ENCODE data around the gene IMP3. TPM values are rescaled to one million over a fixed set of nuclear protein-coding genes. Genes with fewer than 3 reads are reported as not detected.

IMP3 gene
- total RNA-seq, 1 experiment from 2014 or later = 79.9 TPM

DNA sequence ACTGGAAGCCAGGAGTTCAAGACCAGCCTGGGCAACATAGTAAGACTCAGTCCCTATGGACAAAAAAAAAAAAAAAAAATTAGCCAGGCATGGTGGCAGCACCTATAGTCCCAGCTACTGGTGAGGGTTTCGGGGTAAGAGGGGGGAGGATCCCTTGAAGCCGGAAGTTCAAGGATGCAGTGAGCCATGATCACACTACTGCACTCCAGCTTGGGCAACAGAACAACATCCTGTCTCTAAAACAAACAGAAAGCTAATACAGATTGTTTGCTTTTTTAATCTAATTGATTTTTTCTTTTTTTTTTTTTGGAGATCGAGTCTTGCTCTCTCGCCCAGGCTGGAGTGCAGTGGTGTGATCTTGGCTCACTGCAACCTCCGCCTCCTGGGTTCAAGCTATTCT is 1.6 kb upstream of the IMP3 start:
- intact Hi-C loops (cut with micrococcal nuclease) = loop anchor here (2.0 kb wide), 2 partner anchors 17 to 133 kb away; partner anchors contain the start of gene SNUPN
- TF ChIP-seq ZFX (IDR thresholded peaks at IDR 0.05) = no peak
- no peak for TF ChIP-seq CEBPB (IDR thresholded peaks at IDR 0.05; ENCODE audit: low read depth)
- TF ChIP-seq, protein P1, sequence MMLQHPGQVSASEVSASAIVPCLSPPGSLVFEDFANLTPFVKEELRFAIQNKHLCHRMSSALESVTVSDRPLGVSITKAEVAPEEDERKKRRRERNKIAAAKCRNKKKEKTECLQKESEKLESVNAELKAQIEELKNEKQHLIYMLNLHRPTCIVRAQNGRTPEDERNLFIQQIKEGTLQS (IDR thresholded peaks at IDR 0.05) = no peak
- no peak for TF ChIP-seq EZH2 (IDR thresholded peaks at IDR 0.05)
- TF ChIP-seq, protein P2, sequence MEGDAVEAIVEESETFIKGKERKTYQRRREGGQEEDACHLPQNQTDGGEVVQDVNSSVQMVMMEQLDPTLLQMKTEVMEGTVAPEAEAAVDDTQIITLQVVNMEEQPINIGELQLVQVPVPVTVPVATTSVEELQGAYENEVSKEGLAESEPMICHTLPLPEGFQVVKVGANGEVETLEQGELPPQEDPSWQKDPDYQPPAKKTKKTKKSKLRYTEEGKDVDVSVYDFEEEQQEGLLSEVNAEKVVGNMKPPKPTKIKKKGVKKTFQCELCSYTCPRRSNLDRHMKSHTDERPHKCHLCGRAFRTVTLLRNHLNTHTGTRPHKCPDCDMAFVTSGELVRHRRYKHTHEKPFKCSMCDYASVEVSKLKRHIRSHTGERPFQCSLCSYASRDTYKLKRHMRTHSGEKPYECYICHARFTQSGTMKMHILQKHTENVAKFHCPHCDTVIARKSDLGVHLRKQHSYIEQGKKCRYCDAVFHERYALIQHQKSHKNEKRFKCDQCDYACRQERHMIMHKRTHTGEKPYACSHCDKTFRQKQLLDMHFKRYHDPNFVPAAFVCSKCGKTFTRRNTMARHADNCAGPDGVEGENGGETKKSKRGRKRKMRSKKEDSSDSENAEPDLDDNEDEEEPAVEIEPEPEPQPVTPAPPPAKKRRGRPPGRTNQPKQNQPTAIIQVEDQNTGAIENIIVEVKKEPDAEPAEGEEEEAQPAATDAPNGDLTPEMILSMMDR (IDR thresholded peaks at IDR 0.05 in 2 of 3, conservative IDR thresholded peaks at IDR 0.05 in 1 of 3; ENCODE audit: borderline replicate concordance in 1 of 3, insufficient read depth in 1 of 3, low read depth in 2 of 3, low read length in 2 of 3) = no peak
- TF ChIP-seq, protein P3, sequence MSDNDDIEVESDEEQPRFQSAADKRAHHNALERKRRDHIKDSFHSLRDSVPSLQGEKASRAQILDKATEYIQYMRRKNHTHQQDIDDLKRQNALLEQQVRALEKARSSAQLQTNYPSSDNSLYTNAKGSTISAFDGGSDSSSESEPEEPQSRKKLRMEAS (IDR thresholded peaks at IDR 0.05) = no peak
- no peak for TF ChIP-seq ELF1 (IDR thresholded peaks at IDR 0.05; ENCODE audit: borderline replicate concordance, low read depth)
- TF ChIP-seq CBX3 (IDR thresholded peaks at IDR 0.05; ENCODE audit: low read depth) = no peak
- TF ChIP-seq, protein P4, sequence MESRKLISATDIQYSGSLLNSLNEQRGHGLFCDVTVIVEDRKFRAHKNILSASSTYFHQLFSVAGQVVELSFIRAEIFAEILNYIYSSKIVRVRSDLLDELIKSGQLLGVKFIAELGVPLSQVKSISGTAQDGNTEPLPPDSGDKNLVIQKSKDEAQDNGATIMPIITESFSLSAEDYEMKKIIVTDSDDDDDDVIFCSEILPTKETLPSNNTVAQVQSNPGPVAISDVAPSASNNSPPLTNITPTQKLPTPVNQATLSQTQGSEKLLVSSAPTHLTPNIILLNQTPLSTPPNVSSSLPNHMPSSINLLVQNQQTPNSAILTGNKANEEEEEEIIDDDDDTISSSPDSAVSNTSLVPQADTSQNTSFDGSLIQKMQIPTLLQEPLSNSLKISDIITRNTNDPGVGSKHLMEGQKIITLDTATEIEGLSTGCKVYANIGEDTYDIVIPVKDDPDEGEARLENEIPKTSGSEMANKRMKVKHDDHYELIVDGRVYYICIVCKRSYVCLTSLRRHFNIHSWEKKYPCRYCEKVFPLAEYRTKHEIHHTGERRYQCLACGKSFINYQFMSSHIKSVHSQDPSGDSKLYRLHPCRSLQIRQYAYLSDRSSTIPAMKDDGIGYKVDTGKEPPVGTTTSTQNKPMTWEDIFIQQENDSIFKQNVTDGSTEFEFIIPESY (IDR thresholded peaks at IDR 0.05; ENCODE audit: extremely low read depth, insufficient replicate concordance, low read length) = no peak
- TF ChIP-seq FOSL1 (IDR thresholded peaks at IDR 0.05; ENCODE audit: low read depth) = no peak
- peak overlapping the region; percentile 98; the same call in 1 of the 2 replicates for H3K4me2 ChIP-seq (ENCODE audit: low read length)
- H3K4me1 ChIP-seq (ENCODE audit: control insufficient read depth in 1 of 2, insufficient read depth in 2 of 2, low read length in 2 of 2) = peaks cover 16 to 47% of the 10 kb centered on the region in 2 experiments
- no peaks in the 10 kb centered on the region for H3K27me3 ChIP-seq (ENCODE audit: insufficient read depth, low read length)
- ATAC-seq (no peak), DNase-seq (ENCODE audit: low read depth, low spot score) (no peak)
- H3K36me3 ChIP-seq (ENCODE audit: control insufficient read depth in 1 of 2, insufficient read depth in 2 of 2, low read length in 2 of 2) = 0 out of 4 replicates have a peak, but pooled peaks cover 0 to 5% of the 10 kb centered on the region in 2 experiments
- ChIA-PET CTCF (interaction anchor here (1.8 to 2.2 kb wide), 3 partner anchors 26 to 274 kb away, joined by 4 to 21 read pairs (median 7); partner anchors contain the start of gene MAN2C1), POLR2A (interaction anchor here (1.0 to 5.1 kb wide), 4 partner anchors 10 to 735 kb away, joined by 3 to 35 read pairs (median 10); partner anchors contain the start of genes FAM219B, SIN3A and SNUPN), RAD21 (ENCODE audit: low non-redundant PET in 1 of 2, low total read pairs in 2 of 2, uncharacterized antibody in 2 of 2, unreplicated experiment in 2 of 2) (interaction anchor here in 1 of 2 experiments (1.4 kb wide), 1 partner anchor 31 kb away, joined by 3 read pairs; no protein-coding TSS in a partner anchor)
- no peak overlapping the region for H3K9ac ChIP-seq (ENCODE audit: low read length)
- BruUV-seq (replicated peaks) = no TSS peak
- peaks cover 15% of the 10 kb centered on the region; the same call in 1 of the 2 replicates for H4K20me1 ChIP-seq (ENCODE audit: insufficient read depth)
- H3K27ac ChIP-seq (ENCODE audit: low read depth, low read length) = peak overlapping the region; percentile 97; the same call in 1 of the 2 replicates
- no peak overlapping the region for H2AFZ ChIP-seq (ENCODE audit: low read depth, low read length, poor library complexity, severe bottlenecking)
- no peaks in the 10 kb centered on the region for H3K9me3 ChIP-seq (ENCODE audit: control insufficient read depth in 1 of 2, insufficient read depth in 1 of 2, low read depth in 1 of 2, low read length in 2 of 2)
- H3K4me3 ChIP-seq (replicated peaks in 1 of 2; ENCODE audit: low read depth in 1 of 2, low read length in 2 of 2) = no peak overlapping the region
- no peaks in the 10 kb centered on the region for H3K9me2 ChIP-seq (ENCODE audit: insufficient read depth)
- peaks cover 33% of the 10 kb centered on the region for H3K79me2 ChIP-seq (ENCODE audit: insufficient read depth, low read length)

All from HCT116 (cell line).